Activated B cell treated with CpG ODN at 0.5 μM for 24 hours (primary cell): ENCODE results near the gene FMN1. TPM values are rescaled to one million over a fixed set of nuclear protein-coding genes. Genes with fewer than 3 reads are reported as not detected.

Experiments
- ATAC-seq: fragments of 200-7000 bp; cut with Tn5 transposase; one replicate; pipeline ENCODE4 v1.10.0; 2021; ENCODE audit warnings: low read depth, mild to moderate bottlenecking, moderate library complexity
- CTCF ChIA-PET: fragments of 350-600 bp; sonication (Branson Sonifier 250); formaldehyde crosslinking; loops from one replicate; lab custom pipeline; 2021; ENCODE audit warnings: antibody characterized with exemption; lab: Charles Lee
- POLR2A ChIA-PET: fragments of 350-600 bp; sonication (Branson Sonifier 250); formaldehyde crosslinking; loops from one replicate; lab custom pipeline; 2021; ENCODE audit warnings: antibody characterized with exemption; lab: Charles Lee
- DNase-seq: peaks from one replicate; pipeline ENCODE4 v3.0.0; 2022
- H3K27ac Mint-ChIP-seq: one replicate; pipeline ENCODE4 v1.8.0; 2020; ENCODE audit warnings: mixed read lengths
- H3K27me3 Mint-ChIP-seq: one replicate; pipeline ENCODE4 v1.8.0; 2021; ENCODE audit warnings: mixed read lengths
- H3K36me3 Mint-ChIP-seq: one replicate; pipeline ENCODE4 v1.8.0; 2021; ENCODE audit warnings: low read depth, mixed read lengths
- H3K4me1 Mint-ChIP-seq: one replicate; pipeline ENCODE4 v1.8.0; 2021; ENCODE audit warnings: mixed read lengths
- H3K4me3 Mint-ChIP-seq: one replicate; pipeline ENCODE4 v1.8.0; 2020; ENCODE audit warnings: mild to moderate bottlenecking, mixed read lengths
- H3K9me3 Mint-ChIP-seq: one replicate; pipeline ENCODE4 v1.8.0; 2020; ENCODE audit warnings: mixed read lengths
- CTCF ChIP-seq: fragments of 200-600 bp; IDR thresholded peaks from one replicate; pipeline ENCODE4 v1.8.0; 2022; ENCODE audit warnings: antibody characterized with exemption, mild to moderate bottlenecking
- intact Hi-C: fragments of 100-400 bp; cut with micrococcal nuclease; formaldehyde crosslinking; loops from one replicate; pipeline ENCODE4 v1.15.1; 2024
- total RNA-seq: library from RNA; stranded (reverse); gene quantifications from 2 replicates; pipeline ENCODE4 v1.2.3, GENCODE V29; 2022

Gene FMN1
- total RNA-seq, 1 donor from 2014 or later: 0.80 TPM

GRCh38 chr15:33112541-33113105 lies 81.9 kb downstream of the FMN1 start:
- intact Hi-C loops: no loop called here
- Mint-ChIP-seq H3K27me3 (peaks cover 5% of the 10 kb centered on the region), H3K9me3 (no peaks in the 10 kb centered on the region), H3K27ac (no peak overlapping the region), H3K4me1 (no peaks in the 10 kb centered on the region), H3K36me3 (no peaks in the 10 kb centered on the region), H3K4me3 (no peak overlapping the region)
- no peak for TF ChIP-seq CTCF
- CTCF ChIA-PET: no interaction called here
- POLR2A ChIA-PET: no interaction called here
- DNase-seq (no peak), ATAC-seq (no peak)

- ChIA-PET CTCF (no interaction called here), POLR2A (no interaction called here)
- H3K9me3 Mint-ChIP-seq: no peaks in the 10 kb centered on the region
- no peak overlapping the region for H3K4me3 Mint-ChIP-seq
- H3K36me3 Mint-ChIP-seq: no peaks in the 10 kb centered on the region
- TF ChIP-seq CTCF: no peak
- intact Hi-C loops: no loop called here
- no peak overlapping the region for H3K27ac Mint-ChIP-seq
- DNase-seq (no peak), ATAC-seq (no peak)
- H3K4me1 Mint-ChIP-seq: no peaks in the 10 kb centered on the region
- H3K27me3 Mint-ChIP-seq: peaks cover 8% of the 10 kb centered on the region
Measured at GRCh38 chr15:33111041-33111451, 83.5 kb downstream of the FMN1 start.

- CTCF ChIA-PET: no interaction called here
Measured at GRCh38 chr15:33109345-33109744, 85.2 kb downstream of the FMN1 start.

GRCh38 chr15:33108518-33108917 lies 86.0 kb downstream of the FMN1 start:
- ATAC-seq (no peak), DNase-seq (no peak)
- H3K36me3 Mint-ChIP-seq: no peaks in the 10 kb centered on the region
- ChIA-PET CTCF (no interaction called here), POLR2A (no interaction called here)
- H3K27ac Mint-ChIP-seq: no peak overlapping the region
- H3K4me1 Mint-ChIP-seq: no peaks in the 10 kb centered on the region
- intact Hi-C loops: no loop called here
- H3K4me3 Mint-ChIP-seq: no peak overlapping the region
- no peak for TF ChIP-seq CTCF
- H3K27me3 Mint-ChIP-seq: peaks cover 8% of the 10 kb centered on the region
- no peaks in the 10 kb centered on the region for H3K9me3 Mint-ChIP-seq

More at GRCh38 chr15:33109345-33109744, 85.2 kb downstream of the FMN1 start:
- intact Hi-C loops: no loop called here
- ATAC-seq: no peak
- no peak for TF ChIP-seq CTCF
- DNase-seq: no peak
- H3K9me3 Mint-ChIP-seq: no peaks in the 10 kb centered on the region
- POLR2A ChIA-PET: no interaction called here
- H3K4me1 Mint-ChIP-seq: no peaks in the 10 kb centered on the region
- no peak overlapping the region for H3K4me3 Mint-ChIP-seq
- no peaks in the 10 kb centered on the region for H3K36me3 Mint-ChIP-seq
- peaks cover 8% of the 10 kb centered on the region for H3K27me3 Mint-ChIP-seq
- H3K27ac Mint-ChIP-seq: no peak overlapping the region

- Mint-ChIP-seq H3K27ac (no peak overlapping the region), H3K36me3 (no peaks in the 10 kb centered on the region), H3K9me3 (no peaks in the 10 kb centered on the region), H3K4me3 (no peak overlapping the region), H3K27me3 (peaks cover 8% of the 10 kb centered on the region), H3K4me1 (no peaks in the 10 kb centered on the region)
- intact Hi-C loops: no loop called here
- ATAC-seq (no peak), DNase-seq (no peak)
- TF ChIP-seq CTCF: no peak
- ChIA-PET CTCF (no interaction called here), POLR2A (no interaction called here)
Measured at GRCh38 chr15:33107950-33108349, 86.6 kb downstream of the FMN1 start.
